ENCODE measurements around the gene RHBDL2.

Gene RHBDL2

GRCh38 chr1:38889589-38889988 is 52.0 kb downstream of the RHBDL2 start:
- Histone ChIP-seq H3K79me2 (ENCODE audit: insufficient read depth, low read length) (no peaks in the 10 kb centered on the region), H3K9me2 (ENCODE audit: low read depth, low read length) (no peaks in the 10 kb centered on the region), H3K36me3 (ENCODE audit: insufficient read depth, low read length) (no peaks in the 10 kb centered on the region), H4K20me1 (ENCODE audit: insufficient read depth, low read length) (no peaks in the 10 kb centered on the region), H3K4me2 (ENCODE audit: low read length) (no peak overlapping the region), H3K27ac (ENCODE audit: low read depth, low read length, poor library complexity, severe bottlenecking) (no peak overlapping the region), H3K4me3 (ENCODE audit: low read depth, low read length, poor library complexity, severe bottlenecking) (no peak overlapping the region), H3K9me3 (ENCODE audit: low read length) (no peaks in the 10 kb centered on the region), H3K27me3 (ENCODE audit: insufficient read depth, low read length) (no peaks in the 10 kb centered on the region), H3K9ac (ENCODE audit: low read length) (no peak overlapping the region), H2AFZ (ENCODE audit: low read length) (no peak overlapping the region), H3K4me1 (ENCODE audit: insufficient read depth, low read length, severe bottlenecking) (no peaks in the 10 kb centered on the region), H3F3A (ENCODE audit: insufficient read depth, low read length) (no peaks in the 10 kb centered on the region)
- no peak for TF ChIP-seq EZH2 (IDR thresholded peaks at IDR 0.05; ENCODE audit: borderline replicate concordance, low read length)
- no peak for TF ChIP-seq CTCF (IDR thresholded peaks at IDR 0.05; ENCODE audit: low read length)

GRCh38 chr1:38888423-38889333 is 53.0 kb downstream of the RHBDL2 start:
- Histone ChIP-seq H3K27ac (ENCODE audit: low read depth, low read length, poor library complexity, severe bottlenecking) (no peak overlapping the region), H3K27me3 (ENCODE audit: insufficient read depth, low read length) (no peaks in the 10 kb centered on the region), H3K4me1 (ENCODE audit: insufficient read depth, low read length, severe bottlenecking) (no peaks in the 10 kb centered on the region), H3K9ac (ENCODE audit: low read length) (no peak overlapping the region), H3K36me3 (ENCODE audit: insufficient read depth, low read length) (no peaks in the 10 kb centered on the region), H3K9me2 (ENCODE audit: low read depth, low read length) (no peaks in the 10 kb centered on the region), H3K4me3 (ENCODE audit: low read depth, low read length, poor library complexity, severe bottlenecking) (no peak overlapping the region), H3K4me2 (ENCODE audit: low read length) (no peak overlapping the region), H3F3A (ENCODE audit: insufficient read depth, low read length) (no peaks in the 10 kb centered on the region), H3K9me3 (ENCODE audit: low read length) (no peaks in the 10 kb centered on the region), H3K79me2 (ENCODE audit: insufficient read depth, low read length) (no peaks in the 10 kb centered on the region), H2AFZ (ENCODE audit: low read length) (no peak overlapping the region), H4K20me1 (ENCODE audit: insufficient read depth, low read length) (no peaks in the 10 kb centered on the region)
- TF ChIP-seq CTCF (IDR thresholded peaks at IDR 0.05; ENCODE audit: low read length) (no peak), EZH2 (IDR thresholded peaks at IDR 0.05; ENCODE audit: borderline replicate concordance, low read length) (no peak)

- Histone ChIP-seq H3K79me2 (ENCODE audit: insufficient read depth, low read length) (no peaks in the 10 kb centered on the region), H3K9ac (ENCODE audit: low read length) (no peak overlapping the region), H3K27ac (ENCODE audit: low read depth, low read length, poor library complexity, severe bottlenecking) (no peak overlapping the region), H3K4me1 (ENCODE audit: insufficient read depth, low read length, severe bottlenecking) (no peaks in the 10 kb centered on the region), H3K9me3 (ENCODE audit: low read length) (no peaks in the 10 kb centered on the region), H3K9me2 (ENCODE audit: low read depth, low read length) (no peaks in the 10 kb centered on the region), H4K20me1 (ENCODE audit: insufficient read depth, low read length) (no peaks in the 10 kb centered on the region), H3F3A (ENCODE audit: insufficient read depth, low read length) (no peaks in the 10 kb centered on the region), H3K36me3 (ENCODE audit: insufficient read depth, low read length) (no peaks in the 10 kb centered on the region), H3K4me2 (ENCODE audit: low read length) (no peak overlapping the region), H3K27me3 (ENCODE audit: insufficient read depth, low read length) (no peaks in the 10 kb centered on the region), H2AFZ (ENCODE audit: low read length) (no peak overlapping the region), H3K4me3 (ENCODE audit: low read depth, low read length, poor library complexity, severe bottlenecking) (no peak overlapping the region)
- TF ChIP-seq EZH2 (IDR thresholded peaks at IDR 0.05; ENCODE audit: borderline replicate concordance, low read length) = no peak
- no peak for TF ChIP-seq CTCF (IDR thresholded peaks at IDR 0.05; ENCODE audit: low read length)
Measured at GRCh38 chr1:38885092-38885491, 56.5 kb downstream of the RHBDL2 start.
